Endothelial cell of umbilical vein (primary cell): ENCODE measurements around the gene GPSM1. TPM values are rescaled to one million over a fixed set of nuclear protein-coding genes. Genes with fewer than 3 reads are reported as not detected.

ENCODE experiments used
- BruUV-seq: library from RNA; stranded (reverse); fragments of 400-500 nt; replicated peaks from 2 replicates; lab custom pipeline; 2021; lab: Mats Ljungman, UMichigan
- CTCF ChIA-PET: fragments of 300-600, 350-600 bp; sonication (Branson Sonifier 250); formaldehyde crosslinking; loops from one replicate; lab custom pipeline; 2021; ENCODE audit warnings: antibody characterized with exemption, inconsistent platforms; lab: Charles Lee
- POLR2A ChIA-PET: fragments of 300-600, 350-600 bp; sonication (Branson Sonifier 250); formaldehyde crosslinking; loops from one replicate; lab custom pipeline; 2021; ENCODE audit warnings: antibody characterized with exemption, inconsistent platforms; lab: Charles Lee
- DNase-seq: peaks from one replicate; pipeline ENCODE4 v3.0.0-alpha.2; 2011; ENCODE audit warnings: low read depth, low spot score
- FAIRE-seq: peaks from 2 replicates; lab custom pipeline; 2011; peaks lifted over from hg19 to GRCh38; lab: Jason Lieb, UNC
- H2AFZ ChIP-seq: 2 replicates; pipeline ENCODE4 v1.6.0; 2012; ENCODE audit warnings: low read depth, low read length, control low read depth, inconsistent platforms
- H3K27ac ChIP-seq: 2 replicates; pipeline ENCODE4 v1.5.1; 2011; ENCODE audit warnings: low read depth, mild to moderate bottlenecking, control low read depth, low read length, moderate library complexity; ENCODE audit not compliant: insufficient read depth
- H3K27me3 ChIP-seq, 2 experiments: 2 replicates each; pipeline versions ENCODE4 v1.6.0 to v1.6.1; 2011; ENCODE audit warnings: low read length in 2 of 2, mixed read lengths in 1 of 2; ENCODE audit not compliant: control insufficient read depth in 2 of 2, insufficient read depth in 2 of 2
- H3K36me3 ChIP-seq, 2 experiments: 2 replicates in 1 of 2; 3 replicates in 1 of 2; pipeline ENCODE4 v1.5.1; 2011; ENCODE audit warnings: low read length in 2 of 2, mild to moderate bottlenecking in 1 of 2, moderate library complexity in 1 of 2; ENCODE audit not compliant: control insufficient read depth in 2 of 2, insufficient read depth in 2 of 2; ENCODE audit errors: extremely low read depth in 1 of 2
- H3K4me1 ChIP-seq: 3 replicates; pipeline ENCODE4 v1.5.1; 2011; ENCODE audit warnings: mild to moderate bottlenecking, low read length; ENCODE audit not compliant: control insufficient read depth, insufficient read depth; ENCODE audit errors: extremely low read depth
- H3K4me2 ChIP-seq: 2 replicates; pipeline ENCODE4 v1.6.1; 2011; ENCODE audit warnings: low read length, control low read depth, mixed read lengths; ENCODE audit not compliant: insufficient read depth
- H3K4me3 ChIP-seq, 3 experiments: fragments of 200-600 bp in 1 of 3; sonication (generic), shearing (Covaris generic) in 1 of 3; replicated peaks in 1 of 3; 2 replicates each; pipeline ENCODE4 v1.5.1; 2011 to 2016; ENCODE audit warnings: control low read depth in 3 of 3, low read length in 3 of 3, mild to moderate bottlenecking in 2 of 3, inconsistent platforms in 1 of 3, low read depth in 1 of 3, moderate library complexity in 1 of 3; ENCODE audit not compliant: insufficient read depth in 1 of 3
- H3K79me2 ChIP-seq: 2 replicates; pipeline ENCODE4 v1.6.0; 2012; ENCODE audit warnings: low read length, inconsistent platforms; ENCODE audit not compliant: control insufficient read depth, insufficient read depth
- H3K9ac ChIP-seq: replicated peaks from 2 replicates; pipeline ENCODE3; 2011; ENCODE audit warnings: low read length, control low read depth; ENCODE audit not compliant: insufficient read depth; ENCODE audit errors: extremely low read depth
- H3K9me1 ChIP-seq: replicated peaks from 3 replicates; pipeline ENCODE4 v1.6.0; 2011; ENCODE audit warnings: mild to moderate bottlenecking, low read length; ENCODE audit not compliant: control insufficient read depth, insufficient read depth; ENCODE audit errors: extremely low read depth
- H3K9me3 ChIP-seq: replicated peaks from 2 replicates; pipeline ENCODE4 v1.5.1; 2012; ENCODE audit warnings: low read length, inconsistent platforms; ENCODE audit not compliant: control insufficient read depth, insufficient read depth
- H4K20me1 ChIP-seq: replicated peaks from 2 replicates; pipeline ENCODE3; 2011; ENCODE audit warnings: mild to moderate bottlenecking, low read length; ENCODE audit not compliant: control insufficient read depth, insufficient read depth; ENCODE audit errors: extremely low read depth
- EZH2 ChIP-seq: IDR thresholded peaks from 2 replicates; pipeline ENCODE4 v1.6.1; 2012; ENCODE audit warnings: borderline replicate concordance, low read depth, mild to moderate bottlenecking, moderate library complexity, low read length, inconsistent platforms; ENCODE audit not compliant: severe bottlenecking
- FOS ChIP-seq: IDR thresholded peaks from 2 replicates; pipeline ENCODE4 v1.6.1; 2011; ENCODE audit warnings: mild to moderate bottlenecking, low read length, moderate library complexity, borderline replicate concordance; ENCODE audit not compliant: insufficient read depth
- GATA2 ChIP-seq: IDR thresholded peaks from 2 replicates; pipeline ENCODE4 v1.7.0; 2011; ENCODE audit warnings: low read depth, mild to moderate bottlenecking, moderate library complexity, mixed read lengths, low read length; ENCODE audit not compliant: insufficient read length, insufficient read depth
- POLR2A ChIP-seq: IDR thresholded peaks from 2 replicates; pipeline ENCODE4 v1.6.1; 2012; ENCODE audit warnings: low read depth, mild to moderate bottlenecking, control low read depth, low read length
- POLR2AphosphoS5 ChIP-seq: IDR thresholded peaks from 2 replicates; pipeline ENCODE4 v1.6.1; 2012; ENCODE audit warnings: low read depth, mild to moderate bottlenecking, control low read depth, low read length, moderate library complexity; ENCODE audit not compliant: insufficient read depth
- dilution Hi-C: fragments of 300-500 bp; cut with MboI; formaldehyde crosslinking; loops from one replicate; pipeline ENCODE4 v1.15.0; 2019; ENCODE audit warnings: low sequenced_read_pairs; ENCODE audit not compliant: extremely low pct_ligation_motif_present
- intact Hi-C: fragments of 100-400 bp; cut with micrococcal nuclease; formaldehyde crosslinking; loops from one replicate; pipeline ENCODE4 v1.10.0; 2022
- polyA plus RNA-seq, 4 experiments: library from polyadenylated mRNA; depleted of rRNA in 3 of 4; stranded (reverse) in 3 of 4; unstranded in 1 of 4; fragments of >200 nt; gene quantifications; 2 replicates each; pipeline versions ENCODE4 v1.2.1 to v1.2.3, GENCODE V29; 2011 to 2012; ENCODE audit warnings: missing spikeins in 1 of 4
- total RNA-seq: library from RNA; stranded (reverse); gene quantifications from 2 replicates; pipeline ENCODE4 v1.2.3, GENCODE V29; 2021
- TF ChIP-seq, protein P1 (sequence below): IDR thresholded peaks from 2 replicates; pipeline ENCODE4 v1.6.1; 2011; ENCODE audit not compliant: insufficient read depth, insufficient read length
- TF ChIP-seq, protein P2 (sequence below), 2 donors: IDR thresholded peaks; 1 replicate in 1 of 2; 2 replicates in 1 of 2; pipeline ENCODE4 v1.5.1; 2011; ENCODE audit warnings: low read length in 2 of 2, mild to moderate bottlenecking in 2 of 2, moderate library complexity in 2 of 2, control low read depth in 1 of 2, inconsistent platforms in 1 of 2, low read depth in 1 of 2; ENCODE audit not compliant: insufficient read depth in 1 of 2; ENCODE audit errors: extremely low read depth in 1 of 2

Gene GPSM1
- total and polyA plus RNA-seq, 2 donors (not counting 3 experiments of a cell fraction or from before 2014, with no cell fraction given), result 34.6 to 47.1 TPM

DNA sequence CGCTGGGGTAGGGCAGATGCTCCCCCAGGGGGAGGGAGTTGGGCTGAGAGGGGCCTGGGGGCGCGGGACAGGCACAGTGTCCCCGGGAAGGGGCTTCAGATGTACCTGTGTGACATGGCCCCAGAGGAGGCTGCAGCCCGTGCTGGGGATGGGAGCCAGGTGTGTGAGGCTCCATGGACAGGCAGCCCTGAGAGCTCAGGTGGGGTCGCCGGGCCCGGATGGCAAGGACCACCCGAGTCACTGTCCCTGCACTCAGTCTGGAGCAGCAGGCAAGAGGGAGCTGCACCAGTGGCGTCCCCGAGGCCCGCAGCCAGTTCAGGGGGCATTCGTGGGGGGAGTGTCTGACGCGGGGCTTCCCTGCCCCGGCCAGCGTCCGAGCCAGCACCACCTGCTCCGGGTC, 42.4 kb upstream of the GPSM1 start:
- Histone ChIP-seq H3K4me3 (no peak overlapping the region), H3K4me1 (no peaks in the 10 kb centered on the region), H3K79me2 (no peaks in the 10 kb centered on the region), H3K36me3 (no peaks in the 10 kb centered on the region), H3K4me2 (no peak overlapping the region), H4K20me1 (no peaks in the 10 kb centered on the region), H3K27me3 (no peaks in the 10 kb centered on the region), H2AFZ (no peak overlapping the region), H3K9me1 (no peaks in the 10 kb centered on the region), H3K9me3 (no peaks in the 10 kb centered on the region), H3K9ac (no peak overlapping the region), H3K27ac (no peak overlapping the region)
- dilution Hi-C loops (no loop called here), intact Hi-C loops (loop anchor here (10.0 kb wide), 2 partner anchors 320 to 680 kb away; partner anchors contain the start of gene UBAC1)
- TF ChIP-seq, protein P1, sequence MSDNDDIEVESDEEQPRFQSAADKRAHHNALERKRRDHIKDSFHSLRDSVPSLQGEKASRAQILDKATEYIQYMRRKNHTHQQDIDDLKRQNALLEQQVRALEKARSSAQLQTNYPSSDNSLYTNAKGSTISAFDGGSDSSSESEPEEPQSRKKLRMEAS, result no peak
- TF ChIP-seq GATA2 (no peak), EZH2 (no peak), FOS (no peak), POLR2AphosphoS5 (no peak), POLR2A (no peak)
- TF ChIP-seq, protein P2, sequence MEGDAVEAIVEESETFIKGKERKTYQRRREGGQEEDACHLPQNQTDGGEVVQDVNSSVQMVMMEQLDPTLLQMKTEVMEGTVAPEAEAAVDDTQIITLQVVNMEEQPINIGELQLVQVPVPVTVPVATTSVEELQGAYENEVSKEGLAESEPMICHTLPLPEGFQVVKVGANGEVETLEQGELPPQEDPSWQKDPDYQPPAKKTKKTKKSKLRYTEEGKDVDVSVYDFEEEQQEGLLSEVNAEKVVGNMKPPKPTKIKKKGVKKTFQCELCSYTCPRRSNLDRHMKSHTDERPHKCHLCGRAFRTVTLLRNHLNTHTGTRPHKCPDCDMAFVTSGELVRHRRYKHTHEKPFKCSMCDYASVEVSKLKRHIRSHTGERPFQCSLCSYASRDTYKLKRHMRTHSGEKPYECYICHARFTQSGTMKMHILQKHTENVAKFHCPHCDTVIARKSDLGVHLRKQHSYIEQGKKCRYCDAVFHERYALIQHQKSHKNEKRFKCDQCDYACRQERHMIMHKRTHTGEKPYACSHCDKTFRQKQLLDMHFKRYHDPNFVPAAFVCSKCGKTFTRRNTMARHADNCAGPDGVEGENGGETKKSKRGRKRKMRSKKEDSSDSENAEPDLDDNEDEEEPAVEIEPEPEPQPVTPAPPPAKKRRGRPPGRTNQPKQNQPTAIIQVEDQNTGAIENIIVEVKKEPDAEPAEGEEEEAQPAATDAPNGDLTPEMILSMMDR (IDR thresholded peaks at IDR 0.05; ENCODE audit: extremely low read depth in 1 of 2, insufficient read depth in 1 of 2, low read depth in 1 of 2, low read length in 2 of 2), result no peak
- ChIA-PET POLR2A (no interaction called here), CTCF (interaction anchor here (0.6 to 3.8 kb wide), 5 partner anchors 115 to 535 kb away, joined by 3 to 24 read pairs (median 8); no protein-coding TSS in a partner anchor)
- no peak for FAIRE-seq
- no TSS peak for BruUV-seq
- DNase-seq, result no peak
